K562 (cell line): ENCODE data around the gene LRRC41. TPM values are rescaled to one million over a fixed set of nuclear protein-coding genes. Genes with fewer than 3 reads are reported as not detected.

Experiments used
- HNRNPL ChIP-seq: fragments of 200-400 bp; formaldehyde crosslinking; IDR thresholded peaks from 2 replicates; pipeline ENCODE4 v1.6.1; 2017; ENCODE audit warnings: low read depth, mild to moderate bottlenecking, low read length
- MYNN ChIP-seq, 2 experiments: sonication (generic); formaldehyde crosslinking in 1 of 2; IDR thresholded peaks; 2 replicates each; pipeline versions ENCODE4 v1.5.0 to v1.6.1; 2016 to 2020; ENCODE audit warnings: antibody characterized with exemption in 1 of 2, missing genetic modification reagents in 1 of 2
- SIN3A ChIP-seq, 2 experiments: fragments of 150-350 bp in 1 of 2; IDR thresholded peaks; 2 replicates each; pipeline ENCODE4 v1.6.1; 2011 to 2016; ENCODE audit warnings: borderline replicate concordance in 2 of 2, low read depth in 2 of 2, low read length in 2 of 2, mild to moderate bottlenecking in 2 of 2, moderate library complexity in 2 of 2; ENCODE audit not compliant: control insufficient read depth in 1 of 2
- ZNF263 ChIP-seq: sonication (generic); formaldehyde crosslinking; IDR thresholded peaks from 2 replicates; pipeline ENCODE4 v1.8.0; 2022; ENCODE audit warnings: mild to moderate bottlenecking, missing genetic modification reagents, borderline replicate concordance
- polyA plus RNA-seq, 8 experiments: library from polyadenylated mRNA; depleted of rRNA in 4 of 8; stranded (reverse) in 5 of 8; unstranded in 3 of 8; fragments of >200 nt; fragmentation: Nextera tagmentation in 2 of 8; fragmentation: Illumina TruSeq in 1 of 8; extraction: Ambion mirVana in 2 of 8; extraction: Trizol in 1 of 8; gene quantifications; 2 replicates each; pipeline versions ENCODE4 v1.2.1 to v1.2.3, GENCODE V29; 2011 to 2014; ENCODE audit warnings: inconsistent platforms in 1 of 8, missing spikeins in 1 of 8
- total RNA-seq, 7 experiments: library from RNA; depleted of rRNA in 6 of 7; stranded (reverse); fragments of >200 nt in 6 of 7; fragmentation: Illumina TruSeq in 2 of 7; extraction: Trizol in 2 of 7; gene quantifications; 2 replicates each; pipeline versions ENCODE4 v1.2.1 to v1.2.3, GENCODE V29; 2011 to 2021; ENCODE audit warnings: low replicate concordance in 1 of 7
- TF ChIP-seq, protein P1 (sequence below), 3 experiments: IDR thresholded peaks in 2 of 3; conservative IDR thresholded peaks in 1 of 3; 2 replicates each; pipeline ENCODE4 v1.5.1; 2011 to 2012; ENCODE audit warnings: low read length in 3 of 3, mild to moderate bottlenecking in 3 of 3, control low read depth in 2 of 3, improper control_type of control experiment in 1 of 3, inconsistent platforms in 1 of 3, low read depth in 1 of 3, mixed read lengths in 1 of 3, moderate library complexity in 1 of 3; ENCODE audit not compliant: insufficient read depth in 2 of 3
- TF ChIP-seq, protein P2 (sequence below): fragments of 250-450 bp; sonication (Bioruptor Pico); IDR thresholded peaks from 2 replicates; pipeline ENCODE4 v1.8.0; 2022; ENCODE audit warnings: inconsistent platforms
- TF ChIP-seq, protein P3 (sequence below), 2 experiments: fragments of 450-650 bp; IDR thresholded peaks; 2 replicates each; pipeline ENCODE4 v1.6.1; 2016; ENCODE audit warnings: mild to moderate bottlenecking in 2 of 2, borderline replicate concordance in 1 of 2, low read depth in 1 of 2, moderate library complexity in 1 of 2
- TF ChIP-seq, protein P4 (sequence below): fragments of 450-650 bp; formaldehyde crosslinking; IDR thresholded peaks from 2 replicates; pipeline ENCODE4 v1.4.0; 2020; ENCODE audit warnings: mild to moderate bottlenecking, moderate library complexity

Gene LRRC41
- total and polyA plus RNA-seq, 9 of the 15 experiments (the other 6 are each of a cell fraction or from before 2014, with no cell fraction given) = 10.5 to 64.7 (median 44.2) TPM

DNA sequence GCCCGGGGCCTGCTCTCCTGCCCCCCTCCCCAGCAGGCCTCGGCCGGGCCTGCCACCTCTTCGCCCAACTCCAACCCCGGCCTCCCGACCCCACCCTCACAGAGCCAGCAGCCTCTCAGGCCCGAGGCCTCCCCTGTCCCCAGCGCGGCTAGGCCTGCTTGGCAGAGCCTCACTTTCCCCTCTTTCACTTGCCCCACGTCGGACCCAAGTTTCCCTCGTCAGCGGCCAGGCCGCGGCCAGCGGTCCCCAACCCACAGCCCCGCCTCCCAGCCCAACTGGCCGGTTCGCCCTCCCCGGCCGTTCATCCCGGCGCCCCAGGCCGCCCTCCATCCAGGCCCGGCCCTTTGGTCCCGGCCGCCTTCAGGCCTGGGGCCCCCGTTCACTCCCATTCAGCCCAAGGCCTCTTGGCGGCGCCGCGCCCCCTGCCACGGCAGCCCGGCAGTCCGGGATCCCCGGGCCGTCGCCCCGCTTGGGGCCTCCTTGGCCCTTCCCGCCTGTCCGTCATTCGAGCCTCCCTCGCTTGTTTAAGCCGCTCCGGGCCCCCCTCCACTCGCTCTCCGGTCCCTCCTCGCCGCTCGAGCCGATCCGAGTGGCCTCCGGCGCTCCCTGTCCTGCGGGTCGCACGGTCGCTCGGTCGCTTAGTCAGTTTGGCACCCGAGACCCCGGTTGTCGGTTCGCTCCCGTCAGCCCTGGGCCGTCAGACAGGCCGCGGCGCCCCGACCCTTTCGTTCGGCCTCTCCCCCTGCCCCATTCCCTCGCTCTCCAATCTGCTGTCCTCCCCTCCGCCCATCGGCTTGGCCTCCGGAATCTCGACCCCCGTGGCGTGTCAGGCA lies 1.4 kb downstream of the LRRC41 start (continued):
- TF ChIP-seq, protein P1, sequence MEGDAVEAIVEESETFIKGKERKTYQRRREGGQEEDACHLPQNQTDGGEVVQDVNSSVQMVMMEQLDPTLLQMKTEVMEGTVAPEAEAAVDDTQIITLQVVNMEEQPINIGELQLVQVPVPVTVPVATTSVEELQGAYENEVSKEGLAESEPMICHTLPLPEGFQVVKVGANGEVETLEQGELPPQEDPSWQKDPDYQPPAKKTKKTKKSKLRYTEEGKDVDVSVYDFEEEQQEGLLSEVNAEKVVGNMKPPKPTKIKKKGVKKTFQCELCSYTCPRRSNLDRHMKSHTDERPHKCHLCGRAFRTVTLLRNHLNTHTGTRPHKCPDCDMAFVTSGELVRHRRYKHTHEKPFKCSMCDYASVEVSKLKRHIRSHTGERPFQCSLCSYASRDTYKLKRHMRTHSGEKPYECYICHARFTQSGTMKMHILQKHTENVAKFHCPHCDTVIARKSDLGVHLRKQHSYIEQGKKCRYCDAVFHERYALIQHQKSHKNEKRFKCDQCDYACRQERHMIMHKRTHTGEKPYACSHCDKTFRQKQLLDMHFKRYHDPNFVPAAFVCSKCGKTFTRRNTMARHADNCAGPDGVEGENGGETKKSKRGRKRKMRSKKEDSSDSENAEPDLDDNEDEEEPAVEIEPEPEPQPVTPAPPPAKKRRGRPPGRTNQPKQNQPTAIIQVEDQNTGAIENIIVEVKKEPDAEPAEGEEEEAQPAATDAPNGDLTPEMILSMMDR (IDR thresholded peaks at IDR 0.05 in 2 of 3, conservative IDR thresholded peaks at IDR 0.05 in 1 of 3; ENCODE audit: insufficient read depth in 2 of 3, low read depth in 1 of 3, low read length in 3 of 3) = peak; percentile 36 to 79 (median 58); a peak in 4 of 6 replicates
- no peak for TF ChIP-seq MYNN (IDR thresholded peaks at IDR 0.05)
- TF ChIP-seq MYNN (CRISPR knock-in tag; IDR thresholded peaks at IDR 0.05) = 0 out of 2 replicates have a peak, but pooled peaks have one; percentile 57
- TF ChIP-seq, protein P2, sequence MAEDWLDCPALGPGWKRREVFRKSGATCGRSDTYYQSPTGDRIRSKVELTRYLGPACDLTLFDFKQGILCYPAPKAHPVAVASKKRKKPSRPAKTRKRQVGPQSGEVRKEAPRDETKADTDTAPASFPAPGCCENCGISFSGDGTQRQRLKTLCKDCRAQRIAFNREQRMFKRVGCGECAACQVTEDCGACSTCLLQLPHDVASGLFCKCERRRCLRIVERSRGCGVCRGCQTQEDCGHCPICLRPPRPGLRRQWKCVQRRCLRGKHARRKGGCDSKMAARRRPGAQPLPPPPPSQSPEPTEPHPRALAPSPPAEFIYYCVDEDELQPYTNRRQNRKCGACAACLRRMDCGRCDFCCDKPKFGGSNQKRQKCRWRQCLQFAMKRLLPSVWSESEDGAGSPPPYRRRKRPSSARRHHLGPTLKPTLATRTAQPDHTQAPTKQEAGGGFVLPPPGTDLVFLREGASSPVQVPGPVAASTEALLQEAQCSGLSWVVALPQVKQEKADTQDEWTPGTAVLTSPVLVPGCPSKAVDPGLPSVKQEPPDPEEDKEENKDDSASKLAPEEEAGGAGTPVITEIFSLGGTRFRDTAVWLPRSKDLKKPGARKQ (CRISPR knock-in tag) = no peak
- TF ChIP-seq, protein P3, sequence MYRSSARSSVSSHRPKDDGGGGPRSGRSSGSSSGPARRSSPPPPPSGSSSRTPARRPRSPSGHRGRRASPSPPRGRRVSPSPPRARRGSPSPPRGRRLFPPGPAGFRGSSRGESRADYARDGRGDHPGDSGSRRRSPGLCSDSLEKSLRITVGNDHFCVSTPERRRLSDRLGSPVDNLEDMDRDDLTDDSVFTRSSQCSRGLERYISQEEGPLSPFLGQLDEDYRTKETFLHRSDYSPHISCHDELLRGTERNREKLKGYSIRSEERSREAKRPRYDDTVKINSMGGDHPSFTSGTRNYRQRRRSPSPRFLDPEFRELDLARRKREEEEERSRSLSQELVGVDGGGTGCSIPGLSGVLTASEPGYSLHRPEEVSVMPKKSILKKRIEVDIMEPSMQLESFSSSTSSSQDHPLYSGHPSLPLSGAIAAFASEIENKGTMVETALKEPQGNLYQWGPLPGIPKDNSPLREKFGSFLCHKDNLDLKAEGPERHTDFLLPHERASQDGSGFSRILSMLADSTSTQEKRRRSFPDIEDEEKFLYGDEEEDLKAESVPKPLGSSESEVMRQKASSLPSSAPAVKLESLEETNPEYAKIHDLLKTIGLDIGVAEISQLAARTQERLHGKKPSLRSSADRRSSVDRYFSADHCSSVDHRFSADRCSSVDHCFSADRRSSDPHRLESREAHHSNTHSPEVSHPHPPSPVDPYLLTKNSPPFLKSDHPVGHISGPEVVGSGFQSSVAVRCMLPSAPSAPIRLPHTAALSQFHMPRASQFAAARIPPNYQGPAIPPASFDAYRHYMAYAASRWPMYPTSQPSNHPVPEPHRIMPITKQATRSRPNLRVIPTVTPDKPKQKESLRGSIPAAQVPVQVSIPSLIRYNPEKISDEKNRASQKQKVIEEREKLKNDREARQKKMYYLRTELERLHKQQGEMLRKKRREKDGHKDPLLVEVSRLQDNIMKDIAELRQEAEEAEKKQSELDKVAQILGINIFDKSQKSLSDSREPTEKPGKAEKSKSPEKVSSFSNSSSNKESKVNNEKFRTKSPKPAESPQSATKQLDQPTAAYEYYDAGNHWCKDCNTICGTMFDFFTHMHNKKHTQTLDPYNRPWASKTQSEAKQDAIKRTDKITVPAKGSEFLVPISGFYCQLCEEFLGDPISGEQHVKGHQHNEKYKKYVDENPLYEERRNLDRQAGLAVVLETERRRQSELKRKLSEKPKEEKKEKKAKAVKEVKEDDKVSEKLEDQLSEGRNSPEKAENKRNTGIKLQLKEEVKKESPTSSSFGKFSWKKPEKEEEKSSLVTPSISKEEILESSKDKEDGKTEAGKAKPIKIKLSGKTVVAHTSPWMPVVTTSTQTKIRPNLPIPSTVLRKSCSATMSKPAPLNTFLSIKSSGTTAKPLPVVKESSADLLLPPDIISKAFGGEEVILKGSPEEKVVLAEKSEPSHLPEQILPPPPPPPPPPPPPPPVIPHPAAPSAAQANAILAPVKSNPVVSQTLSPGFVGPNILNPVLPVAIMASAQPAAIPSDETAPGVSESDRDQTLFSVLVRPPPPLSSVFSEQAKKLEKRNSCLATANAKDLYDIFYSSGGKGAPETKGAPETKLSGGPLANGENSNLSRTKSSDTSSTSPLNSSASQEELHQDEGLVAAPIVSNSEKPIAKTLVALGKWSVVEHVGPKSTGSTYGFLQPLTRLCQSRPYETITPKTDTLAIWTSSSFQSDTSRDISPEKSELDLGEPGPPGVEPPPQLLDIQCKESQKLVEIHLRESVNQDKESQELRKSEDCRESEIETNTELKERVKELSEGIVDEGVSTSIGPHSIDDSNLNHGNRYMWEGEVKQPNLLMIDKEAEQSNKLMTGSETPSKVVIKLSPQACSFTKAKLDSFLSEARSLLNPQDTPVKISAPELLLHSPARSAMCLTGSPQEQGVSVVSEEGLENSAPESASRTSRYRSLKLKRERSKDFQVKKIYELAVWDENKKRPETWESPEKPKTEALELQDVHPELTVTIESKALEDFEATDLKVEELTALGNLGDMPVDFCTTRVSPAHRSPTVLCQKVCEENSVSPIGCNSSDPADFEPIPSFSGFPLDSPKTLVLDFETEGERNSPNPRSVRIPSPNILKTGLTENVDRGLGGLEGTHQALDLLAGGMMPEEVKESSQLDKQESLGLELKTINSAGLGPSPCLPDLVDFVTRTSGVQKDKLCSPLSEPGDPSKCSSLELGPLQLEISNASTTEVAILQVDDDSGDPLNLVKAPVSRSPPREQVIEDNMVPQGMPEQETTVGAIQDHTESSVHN (IDR thresholded peaks at IDR 0.05; ENCODE audit: borderline replicate concordance in 1 of 2, low read depth in 1 of 2) = 0 out of 4 replicates have a peak, but pooled peaks of 1 of the 2 experiments have one; percentile 11
- peak in 1 of 2 experiments; percentile 70; a peak in 1 of 4 replicates for TF ChIP-seq SIN3A (IDR thresholded peaks at IDR 0.05; ENCODE audit: borderline replicate concordance in 2 of 2, control insufficient read depth in 1 of 2, low read depth in 2 of 2, low read length in 2 of 2)
- peak; percentile 11; the same call in 1 of the 2 replicates for TF ChIP-seq ZNF263 (CRISPR knock-in tag)
- TF ChIP-seq HNRNPL = peak; percentile 67; the same call in 1 of the 2 replicates
- TF ChIP-seq, protein P4, sequence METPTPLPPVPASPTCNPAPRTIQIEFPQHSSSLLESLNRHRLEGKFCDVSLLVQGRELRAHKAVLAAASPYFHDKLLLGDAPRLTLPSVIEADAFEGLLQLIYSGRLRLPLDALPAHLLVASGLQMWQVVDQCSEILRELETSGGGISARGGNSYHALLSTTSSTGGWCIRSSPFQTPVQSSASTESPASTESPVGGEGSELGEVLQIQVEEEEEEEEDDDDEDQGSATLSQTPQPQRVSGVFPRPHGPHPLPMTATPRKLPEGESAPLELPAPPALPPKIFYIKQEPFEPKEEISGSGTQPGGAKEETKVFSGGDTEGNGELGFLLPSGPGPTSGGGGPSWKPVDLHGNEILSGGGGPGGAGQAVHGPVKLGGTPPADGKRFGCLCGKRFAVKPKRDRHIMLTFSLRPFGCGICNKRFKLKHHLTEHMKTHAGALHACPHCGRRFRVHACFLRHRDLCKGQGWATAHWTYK = no peak
